ENCODE results near the gene CMBL.

CMBL gene

GRCh38 chr5:10310066-10310779, 2.5 kb upstream of the CMBL start:
- DNase-seq: peak; percentile 90

GRCh38 chr5:10308844-10309243, 1.1 kb upstream of the CMBL start:
- DNase-seq: no peak

- no peak for DNase-seq
These were observed 896 bp downstream of the CMBL start for GRCh38 chr5:10306806-10307205.

GRCh38 chr5:10306114-10306513, 1.6 kb downstream of the CMBL start:
- DNase-seq: no peak

GRCh38 chr5:10304932-10305331, 2.8 kb downstream of the CMBL start:
- DNase-seq: no peak

- no peak for DNase-seq
These were observed 4.0 kb downstream of the CMBL start for GRCh38 chr5:10303699-10304170.

- DNase-seq: no peak
These were observed 4.5 kb downstream of the CMBL start for GRCh38 chr5:10303201-10303600.

GRCh38 chr5:10301842-10302610, 5.7 kb downstream of the CMBL start:
- peak; percentile 52 for DNase-seq

- no peak for DNase-seq
These were observed 6.4 kb downstream of the CMBL start for GRCh38 chr5:10301266-10301665.

GRCh38 chr5:10300246-10300645, 7.5 kb downstream of the CMBL start:
- no peak for DNase-seq

GRCh38 chr5:10297646-10298204, 10.0 kb downstream of the CMBL start:
- no peak for DNase-seq

- DNase-seq: no peak
These were observed 11.9 kb downstream of the CMBL start for GRCh38 chr5:10295619-10296326.

GRCh38 chr5:10293907-10294662, 13.6 kb downstream of the CMBL start:
- no peak for DNase-seq

- no peak for DNase-seq
These were observed 15.9 kb downstream of the CMBL start for GRCh38 chr5:10291692-10292339.

- no peak for DNase-seq
These were observed 17.3 kb downstream of the CMBL start for GRCh38 chr5:10290438-10290837.

GRCh38 chr5:10289991-10290390, 17.7 kb downstream of the CMBL start:
- no peak for DNase-seq

GRCh38 chr5:10289353-10289752, 18.3 kb downstream of the CMBL start:
- DNase-seq: no peak

- peak; percentile 15 for DNase-seq
These were observed 19.0 kb downstream of the CMBL start for GRCh38 chr5:10288592-10289219.

- DNase-seq: no peak
These were observed 20.9 kb downstream of the CMBL start for GRCh38 chr5:10286862-10287227.

GRCh38 chr5:10286162-10286861, 21.4 kb downstream of the CMBL start:
- no peak for DNase-seq

- peak; percentile 30 for DNase-seq
These were observed 22.3 kb downstream of the CMBL start for GRCh38 chr5:10285362-10285761.

All from NCI-H226 (cell line).